ENCODE data around the gene ZNF280B.

ZNF280B gene

GRCh38 chr22:22508274-22509176 is at the start of gene ZNF280B:
Gene ZNF280B (minus strand): TSS chr22:22508742. CDS start chr22:22489398, 19,344 bp downstream.
- DNase-seq (ENCODE audit: low read depth, low spot score), result peak; percentile 87
- in situ Hi-C loops (cut with HindIII; ENCODE audit: low sequenced_read_pairs), result no loop called here
- H3K4me3 ChIP-seq (ENCODE audit: low read depth, low read length), result peak within 1 kb of the TSS; percentile 81
- TF ChIP-seq CTCF (IDR thresholded peaks at IDR 0.05; ENCODE audit: low read depth, low read length), result peak; percentile 77

- H3K4me3 ChIP-seq (ENCODE audit: low read depth, low read length), result no peak overlapping the region
- TF ChIP-seq CTCF (IDR thresholded peaks at IDR 0.05; ENCODE audit: low read depth, low read length), result no peak
- DNase-seq (ENCODE audit: low read depth, low spot score), result no peak
- in situ Hi-C loops (cut with HindIII; ENCODE audit: low sequenced_read_pairs), result no loop called here
Observed at GRCh38 chr22:22556995-22557925, 48.7 kb upstream of the ZNF280B start.

GRCh38 chr22:22556578-22556977 is 48.0 kb upstream of the ZNF280B start:
- no peak for TF ChIP-seq CTCF (IDR thresholded peaks at IDR 0.05; ENCODE audit: low read depth, low read length)
- in situ Hi-C loops (cut with HindIII; ENCODE audit: low sequenced_read_pairs), result no loop called here
- DNase-seq (ENCODE audit: low read depth, low spot score), result no peak

GRCh38 chr22:22555596-22555995 is 47.1 kb upstream of the ZNF280B start:
- no peak for TF ChIP-seq CTCF (IDR thresholded peaks at IDR 0.05; ENCODE audit: low read depth, low read length)
- no peak overlapping the region for H3K4me3 ChIP-seq (ENCODE audit: low read depth, low read length)
- in situ Hi-C loops (cut with HindIII; ENCODE audit: low sequenced_read_pairs), result no loop called here
- no peak for DNase-seq (ENCODE audit: low read depth, low spot score)

More at GRCh38 chr22:22556578-22556977, 48.0 kb upstream of the ZNF280B start:
- H3K4me3 ChIP-seq (ENCODE audit: low read depth, low read length), result no peak overlapping the region

- no peak for DNase-seq (ENCODE audit: low read depth, low spot score)
- TF ChIP-seq CTCF (IDR thresholded peaks at IDR 0.05; ENCODE audit: low read depth, low read length), result no peak
- in situ Hi-C loops (cut with HindIII; ENCODE audit: low sequenced_read_pairs), result no loop called here
- no peak overlapping the region for H3K4me3 ChIP-seq (ENCODE audit: low read depth, low read length)
Observed at GRCh38 chr22:22554587-22555284, 46.2 kb upstream of the ZNF280B start.
